GM12872 (cell line): ENCODE results near the gene MEGF6.

Source experiments
- CTCF ChIP-seq: IDR thresholded peaks from 3 replicates; pipeline ENCODE4 v1.5.1; 2011; ENCODE audit warnings: low read depth, mild to moderate bottlenecking, low read length, moderate library complexity; ENCODE audit not compliant: insufficient read depth

MEGF6 gene

GRCh38 chr1:3654549-3655281, 43.4 kb upstream of the MEGF6 start:
- no peak for TF ChIP-seq CTCF

GRCh38 chr1:3653286-3653618, 41.9 kb upstream of the MEGF6 start:
- TF ChIP-seq CTCF = no peak

- no peak for TF ChIP-seq CTCF
Measured at GRCh38 chr1:3652548-3653285, 41.4 kb upstream of the MEGF6 start.

DNA sequence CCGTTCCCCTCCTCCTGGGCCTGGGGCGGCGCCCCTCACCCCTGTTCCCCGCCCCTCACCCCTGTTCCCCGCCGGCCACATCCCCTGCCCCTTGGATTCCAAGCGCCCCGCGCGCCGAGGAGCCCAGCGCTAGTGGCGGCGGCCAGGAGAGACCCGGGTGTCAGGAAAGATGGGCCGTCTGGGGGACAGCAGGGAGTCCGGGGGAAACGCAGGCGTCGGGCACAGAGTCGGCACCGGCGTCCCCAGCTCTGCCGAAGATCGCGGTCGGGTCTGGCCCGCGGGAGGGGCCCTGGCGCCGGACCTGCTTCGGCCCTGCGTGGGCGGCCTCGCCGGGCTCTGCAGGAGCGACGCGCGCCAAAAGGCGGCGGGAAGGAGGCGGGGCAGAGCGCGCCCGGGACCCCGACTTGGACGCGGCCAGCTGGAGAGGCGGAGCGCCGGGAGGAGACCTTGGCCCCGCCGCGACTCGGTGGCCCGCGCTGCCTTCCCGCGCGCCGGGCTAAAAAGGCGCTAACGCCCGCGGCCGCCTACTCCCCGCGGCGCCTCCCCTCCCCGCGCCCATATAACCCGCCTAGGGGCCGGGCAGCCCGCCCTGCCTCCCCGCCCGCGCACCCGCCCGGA, 40.7 kb upstream of the MEGF6 start, which contains the start of gene TP73:
TSS of gene TP73 (plus strand) at position 587 of the 618 bp plus-strand sequence. CDS start 29,850 bp downstream, outside the sequence.
- TF ChIP-seq CTCF = no peak

GRCh38 chr1:3651026-3651929, 40.0 kb upstream of the MEGF6 start:
- no peak for TF ChIP-seq CTCF

DNA sequence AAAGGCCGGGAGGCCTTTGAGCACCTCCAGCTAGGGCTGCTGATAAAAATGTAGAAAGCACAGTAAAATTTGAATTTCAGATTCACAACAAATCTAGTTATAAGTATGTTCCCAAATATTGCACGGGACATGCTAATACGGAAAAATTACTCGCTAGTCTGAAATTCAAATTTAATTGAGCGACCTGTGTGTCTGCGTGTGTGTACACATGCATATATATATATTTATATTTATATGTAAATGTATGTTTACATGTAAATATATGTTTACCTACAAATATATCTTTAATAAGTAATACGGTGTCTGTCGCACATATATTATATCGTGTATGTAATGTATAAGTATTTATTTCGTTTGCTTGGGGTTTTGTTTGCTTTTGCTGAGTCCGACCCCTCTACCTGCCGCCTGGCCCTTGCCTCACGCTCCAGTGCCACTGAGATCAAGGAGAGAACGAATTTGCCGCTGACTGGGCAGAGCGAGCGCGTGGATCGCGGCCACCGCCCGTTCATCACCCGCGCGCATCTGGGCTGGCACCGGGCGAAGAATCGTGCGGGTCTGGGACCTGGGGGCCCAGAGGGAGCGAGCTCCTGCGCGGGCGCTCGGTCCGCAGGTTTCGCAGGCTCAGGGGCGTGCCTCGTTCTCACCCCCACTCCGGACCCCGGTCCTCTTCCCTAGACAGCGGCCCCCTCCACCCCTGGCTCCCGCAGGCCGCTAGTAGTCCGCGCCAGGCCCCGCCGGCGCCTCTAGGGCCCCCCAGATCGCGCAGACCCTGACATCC, 39.1 kb upstream of the MEGF6 start:
- TF ChIP-seq CTCF = no peak
